WERI-Rb-1 (cell line): Measurements from ENCODE around the gene CCDC33.
"Not testable (repeated sequence)": the region's sequence is repeated elsewhere in the genome, so short reads cannot be mapped to it uniquely, and the experiment has no call there.

Experiments used
- DNase-seq: peaks from one replicate; pipeline ENCODE4 v3.0.0-alpha.2; 2020
- H3K27ac ChIP-seq: fragments of 250-450 bp; sonication (Bioruptor Pico); 2 replicates; pipeline ENCODE4 v1.5.1; 2020; ENCODE audit warnings: mild to moderate bottlenecking, moderate library complexity
- H3K27me3 ChIP-seq: fragments of 250-450 bp; sonication (Bioruptor Pico); 2 replicates; pipeline ENCODE4 v1.5.1; 2021; ENCODE audit warnings: mild to moderate bottlenecking, low read depth, moderate library complexity; ENCODE audit not compliant: insufficient read depth, severe bottlenecking
- H3K36me3 ChIP-seq: fragments of 250-450 bp; sonication (Bioruptor Pico); 2 replicates; pipeline ENCODE4 v1.5.1; 2020; ENCODE audit warnings: mild to moderate bottlenecking, moderate library complexity
- H3K4me3 ChIP-seq: 2 replicates; pipeline ENCODE4 v1.5.1; 2011; ENCODE audit warnings: low read depth, mild to moderate bottlenecking, control low read depth, low read length
- H3K9me3 ChIP-seq: fragments of 250-450 bp; sonication (Bioruptor Pico); 2 replicates; pipeline ENCODE4 v1.5.1; 2021; ENCODE audit warnings: mild to moderate bottlenecking, moderate library complexity; ENCODE audit not compliant: severe bottlenecking
- TF ChIP-seq, protein P1 (sequence below): IDR thresholded peaks from 2 replicates; pipeline ENCODE4 v1.5.1; 2011; ENCODE audit warnings: low read depth, mild to moderate bottlenecking, control low read depth, inconsistent platforms, low read length

CCDC33 gene

DNA sequence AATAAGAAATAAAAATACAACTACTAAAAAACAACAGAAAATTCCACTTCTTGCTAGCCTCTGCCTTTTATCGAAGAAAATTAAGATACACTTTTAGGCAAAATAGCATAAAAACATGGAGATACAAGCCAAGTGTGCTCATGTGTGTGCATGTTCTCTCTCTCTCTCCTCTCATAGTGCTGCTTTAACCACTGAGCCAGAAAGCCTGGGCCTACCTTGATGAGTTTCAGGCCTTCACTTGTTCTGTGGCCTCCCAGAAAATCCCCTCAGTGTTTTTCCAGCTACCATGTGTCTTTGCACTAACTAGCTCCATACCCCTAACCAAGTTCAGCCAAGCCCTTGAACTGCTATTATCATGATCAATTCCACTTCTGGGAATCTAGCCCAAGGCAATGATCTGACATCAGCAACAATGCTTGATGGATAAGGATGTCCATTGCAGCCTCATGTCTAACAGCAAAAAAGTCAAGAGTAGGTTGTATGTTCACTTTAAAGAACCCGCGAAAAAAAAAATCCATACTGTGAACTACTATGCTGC lies 113.2 kb downstream of the CCDC33 start:
- no peaks in the 10 kb centered on the region for H3K27me3 ChIP-seq
- TF ChIP-seq, protein P1, sequence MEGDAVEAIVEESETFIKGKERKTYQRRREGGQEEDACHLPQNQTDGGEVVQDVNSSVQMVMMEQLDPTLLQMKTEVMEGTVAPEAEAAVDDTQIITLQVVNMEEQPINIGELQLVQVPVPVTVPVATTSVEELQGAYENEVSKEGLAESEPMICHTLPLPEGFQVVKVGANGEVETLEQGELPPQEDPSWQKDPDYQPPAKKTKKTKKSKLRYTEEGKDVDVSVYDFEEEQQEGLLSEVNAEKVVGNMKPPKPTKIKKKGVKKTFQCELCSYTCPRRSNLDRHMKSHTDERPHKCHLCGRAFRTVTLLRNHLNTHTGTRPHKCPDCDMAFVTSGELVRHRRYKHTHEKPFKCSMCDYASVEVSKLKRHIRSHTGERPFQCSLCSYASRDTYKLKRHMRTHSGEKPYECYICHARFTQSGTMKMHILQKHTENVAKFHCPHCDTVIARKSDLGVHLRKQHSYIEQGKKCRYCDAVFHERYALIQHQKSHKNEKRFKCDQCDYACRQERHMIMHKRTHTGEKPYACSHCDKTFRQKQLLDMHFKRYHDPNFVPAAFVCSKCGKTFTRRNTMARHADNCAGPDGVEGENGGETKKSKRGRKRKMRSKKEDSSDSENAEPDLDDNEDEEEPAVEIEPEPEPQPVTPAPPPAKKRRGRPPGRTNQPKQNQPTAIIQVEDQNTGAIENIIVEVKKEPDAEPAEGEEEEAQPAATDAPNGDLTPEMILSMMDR = no peak
- no peaks in the 10 kb centered on the region for H3K36me3 ChIP-seq
- H3K27ac ChIP-seq = no peak overlapping the region
- no peaks in the 10 kb centered on the region for H3K9me3 ChIP-seq
- no peak for DNase-seq
- H3K4me3 ChIP-seq = no peak overlapping the region

DNA sequence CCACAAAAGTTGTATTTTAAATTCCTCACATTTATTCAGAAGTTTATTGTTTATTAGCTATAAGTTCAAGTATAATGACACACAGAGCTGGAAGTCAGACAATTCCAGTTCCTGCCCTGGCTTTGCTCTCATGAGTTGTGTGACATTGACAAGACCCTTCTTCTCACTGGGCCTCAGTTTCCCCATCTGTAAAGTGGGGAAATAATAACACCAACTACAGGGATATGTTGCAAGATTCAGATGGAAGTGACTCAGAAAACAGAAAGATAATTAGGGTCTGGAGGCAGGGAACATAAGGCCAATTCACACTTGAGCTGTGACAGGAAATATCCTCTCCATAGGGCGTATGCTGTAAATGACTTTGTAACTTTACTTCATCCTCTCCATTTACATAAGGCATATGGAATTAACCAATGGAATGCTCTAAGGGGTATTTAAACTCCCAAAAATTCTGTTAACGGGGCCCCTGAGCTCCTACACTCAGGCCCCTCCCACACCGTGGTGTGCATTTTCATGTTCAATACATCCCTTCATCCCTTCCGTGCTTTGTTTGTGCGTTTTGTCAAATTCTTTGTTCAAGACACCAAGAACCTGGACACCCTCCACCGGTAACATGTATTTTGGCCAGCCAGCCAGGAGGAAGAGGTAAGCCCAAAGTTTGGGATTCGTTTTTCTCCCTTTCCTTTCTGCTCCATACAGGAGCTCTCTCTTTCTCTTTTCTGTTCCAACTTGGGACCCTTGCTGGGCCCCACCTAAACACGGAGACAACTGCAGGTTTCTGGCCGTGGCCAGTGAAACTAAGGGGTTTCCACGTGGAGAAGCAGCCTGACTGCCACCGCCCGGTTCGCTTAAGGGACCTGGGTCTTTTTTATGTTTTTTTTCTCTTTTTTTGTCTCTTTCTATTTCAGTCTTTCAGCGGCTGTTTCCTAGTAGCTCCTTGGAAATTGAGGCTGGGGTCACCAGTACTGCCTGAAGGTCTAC lies 114.5 kb downstream of the CCDC33 start:
- Histone ChIP-seq H3K36me3 (no peaks in the 10 kb centered on the region), H3K4me3 (no peak overlapping the region), H3K27ac (no peak overlapping the region), H3K27me3 (no peaks in the 10 kb centered on the region), H3K9me3 (no peaks in the 10 kb centered on the region)
- DNase-seq = no peak
- TF ChIP-seq, protein P1 = no peak

- H3K9me3 ChIP-seq = no peaks in the 10 kb centered on the region
- no peaks in the 10 kb centered on the region for H3K27me3 ChIP-seq
- no peak for DNase-seq
- TF ChIP-seq, protein P1 = no peak
- no peaks in the 10 kb centered on the region for H3K36me3 ChIP-seq
- no peak overlapping the region for H3K27ac ChIP-seq
- no peak overlapping the region for H3K4me3 ChIP-seq
Measured at GRCh38 chr15:74351670-74352069, 115.5 kb downstream of the CCDC33 start.

- Histone ChIP-seq H3K27ac (no peak overlapping the region), H3K36me3 (no peaks in the 10 kb centered on the region), H3K4me3 (no peak overlapping the region), H3K27me3 (no peaks in the 10 kb centered on the region), H3K9me3 (no peaks in the 10 kb centered on the region)
- TF ChIP-seq, protein P1 = no peak
- DNase-seq = no peak
Measured at GRCh38 chr15:74352393-74352910, 116.3 kb downstream of the CCDC33 start.

DNA sequence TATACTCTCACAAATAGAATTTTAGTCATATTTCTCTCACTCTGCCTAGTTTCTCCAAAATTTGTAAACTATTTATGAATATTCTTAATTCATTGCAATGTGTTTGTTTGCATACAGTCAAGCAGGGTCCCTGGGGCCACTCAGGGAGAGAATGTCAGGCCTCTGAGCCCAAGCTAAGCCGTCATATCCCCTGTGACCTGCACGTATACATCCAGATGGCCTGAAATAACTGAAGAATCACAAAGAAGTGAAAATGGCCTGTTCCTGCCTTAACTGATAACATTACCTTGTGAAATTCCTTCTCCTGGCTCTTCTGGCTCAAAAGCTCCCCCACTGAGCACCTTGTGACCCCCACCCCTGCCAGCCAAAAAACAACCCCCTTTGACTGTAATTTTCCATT lies 117.9 kb downstream of the CCDC33 start:
- H3K4me3 ChIP-seq, H3K9me3 ChIP-seq, DNase-seq, H3K27me3 ChIP-seq, H3K27ac ChIP-seq, H3K36me3 ChIP-seq: not testable (repeated sequence)

GRCh38 chr15:74356050-74356449 lies 119.9 kb downstream of the CCDC33 start:
- not testable (repeated sequence) for H3K4me3 ChIP-seq, H3K9me3 ChIP-seq, H3K36me3 ChIP-seq, H3K27me3 ChIP-seq, H3K27ac ChIP-seq, DNase-seq

- DNase-seq, H3K4me3 ChIP-seq, H3K27me3 ChIP-seq, H3K27ac ChIP-seq, H3K9me3 ChIP-seq, H3K36me3 ChIP-seq: not testable (repeated sequence)
Measured at GRCh38 chr15:74357514-74357913, 121.4 kb downstream of the CCDC33 start.

DNA sequence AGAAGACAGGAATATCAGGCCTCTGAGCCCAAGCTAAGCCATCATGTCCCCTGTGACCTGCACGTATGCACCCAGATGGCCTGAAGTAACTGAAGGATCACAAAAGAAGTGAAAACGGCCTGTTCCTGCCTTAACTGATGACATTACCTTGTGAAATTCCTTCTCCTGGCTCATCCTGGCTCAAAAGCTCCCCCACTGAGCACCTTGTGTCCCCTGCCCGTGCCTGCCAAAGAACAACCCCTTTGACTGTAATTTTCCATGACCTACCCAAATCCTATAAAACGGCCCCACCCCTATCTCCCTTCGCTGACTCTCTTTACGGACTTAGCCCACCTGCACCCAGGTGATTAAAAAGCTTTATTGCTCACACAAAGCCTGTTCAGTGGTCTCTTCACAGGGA lies 123.2 kb downstream of the CCDC33 start:
- H3K27me3 ChIP-seq, H3K27ac ChIP-seq, DNase-seq, H3K36me3 ChIP-seq, H3K4me3 ChIP-seq, H3K9me3 ChIP-seq: not testable (repeated sequence)

DNA sequence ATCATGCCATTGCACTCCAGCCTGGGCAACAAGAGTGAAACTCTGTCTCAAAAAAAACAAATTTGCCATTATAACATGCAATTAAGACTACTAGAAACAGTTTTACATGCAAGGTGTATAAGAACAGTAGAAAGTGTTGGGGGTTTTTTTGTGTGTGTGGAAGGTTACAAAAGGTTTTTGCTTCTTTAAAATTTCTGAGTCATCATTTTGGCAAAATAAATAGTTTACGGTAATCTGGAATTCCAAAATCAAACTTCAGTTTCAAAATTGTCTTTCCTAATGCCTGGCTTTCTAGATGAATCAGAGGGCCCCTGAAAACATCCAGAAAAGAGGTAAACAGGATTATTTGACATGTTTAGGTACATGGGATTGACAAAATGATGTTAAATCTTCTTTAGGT lies 124.7 kb downstream of the CCDC33 start:
- H3K27ac ChIP-seq, H3K27me3 ChIP-seq, DNase-seq, H3K4me3 ChIP-seq, H3K36me3 ChIP-seq, H3K9me3 ChIP-seq: not testable (repeated sequence)
